Measurements from ENCODE around the gene ANO7.
"Not testable (repeated sequence)": the region's sequence is repeated elsewhere in the genome, so short reads cannot be mapped to it uniquely, and the experiment has no call there.

The ANO7 gene

DNA sequence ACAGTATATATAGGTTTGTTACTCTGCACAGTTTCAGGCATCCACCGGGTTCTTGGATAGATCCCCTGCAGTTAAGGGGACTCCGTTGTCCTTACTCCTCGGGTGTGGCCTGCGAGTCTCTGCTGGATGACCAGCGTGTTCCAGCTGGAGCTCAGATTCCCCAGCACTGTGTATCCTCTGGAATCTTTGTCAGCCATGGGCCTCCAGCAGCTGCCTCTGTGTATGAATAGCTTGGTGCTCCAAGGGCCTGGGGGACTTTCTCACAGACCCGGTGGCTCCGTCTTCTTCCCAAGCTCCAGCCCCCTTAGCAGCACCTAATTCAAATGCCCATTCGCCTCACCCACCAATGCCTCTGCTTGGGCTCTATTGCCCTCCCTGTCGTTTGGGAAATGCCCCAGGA lies 6.3 kb downstream of the ANO7 start:
- no peak overlapping the region for H3K27ac ChIP-seq (ENCODE audit: low read length)
- H3K9me3 ChIP-seq (ENCODE audit: insufficient read depth, low read length) = no peaks in the 10 kb centered on the region
- no peak overlapping the region for H3K9ac ChIP-seq (ENCODE audit: low read length)
- TF ChIP-seq EZH2phosphoT487 (IDR thresholded peaks at IDR 0.05; ENCODE audit: low read depth) (no peak), CTCF (IDR thresholded peaks at IDR 0.05; ENCODE audit: low read depth, low read length) (no peak)
- no peaks in the 10 kb centered on the region for H4K20me1 ChIP-seq (ENCODE audit: insufficient read depth, low read length)
- H3K4me2 ChIP-seq (ENCODE audit: low read length) = no peak overlapping the region
- H3K4me1 ChIP-seq (ENCODE audit: low read length) = no peaks in the 10 kb centered on the region
- H3K27me3 ChIP-seq (ENCODE audit: low read depth, low read length) = no peaks in the 10 kb centered on the region
- H2AFZ ChIP-seq (ENCODE audit: low read depth, low read length) = no peak overlapping the region
- no peak overlapping the region for H3K4me3 ChIP-seq (ENCODE audit: low read length)
- no peaks in the 10 kb centered on the region for H3K36me3 ChIP-seq (replicated peaks; ENCODE audit: low read depth, low read length)
- no peaks in the 10 kb centered on the region for H3K79me2 ChIP-seq (ENCODE audit: low read length)

GRCh38 chr2:241195506-241196130 lies 7.1 kb downstream of the ANO7 start:
- no peak overlapping the region for H3K4me2 ChIP-seq (ENCODE audit: low read length)
- no peaks in the 10 kb centered on the region for H3K36me3 ChIP-seq (replicated peaks; ENCODE audit: low read depth, low read length)
- H2AFZ ChIP-seq (ENCODE audit: low read depth, low read length) = no peak overlapping the region
- no peak overlapping the region for H3K9ac ChIP-seq (ENCODE audit: low read length)
- no peaks in the 10 kb centered on the region for H3K9me3 ChIP-seq (ENCODE audit: insufficient read depth, low read length)
- H3K4me3 ChIP-seq (ENCODE audit: low read length) = no peak overlapping the region
- no peaks in the 10 kb centered on the region for H4K20me1 ChIP-seq (ENCODE audit: insufficient read depth, low read length)
- TF ChIP-seq EZH2phosphoT487 (IDR thresholded peaks at IDR 0.05; ENCODE audit: low read depth) = no peak
- no peak for TF ChIP-seq CTCF (IDR thresholded peaks at IDR 0.05; ENCODE audit: low read depth, low read length)
- no peaks in the 10 kb centered on the region for H3K79me2 ChIP-seq (ENCODE audit: low read length)
- H3K27ac ChIP-seq (ENCODE audit: low read length) = no peak overlapping the region
- no peaks in the 10 kb centered on the region for H3K27me3 ChIP-seq (ENCODE audit: low read depth, low read length)
- no peaks in the 10 kb centered on the region for H3K4me1 ChIP-seq (ENCODE audit: low read length)

DNA sequence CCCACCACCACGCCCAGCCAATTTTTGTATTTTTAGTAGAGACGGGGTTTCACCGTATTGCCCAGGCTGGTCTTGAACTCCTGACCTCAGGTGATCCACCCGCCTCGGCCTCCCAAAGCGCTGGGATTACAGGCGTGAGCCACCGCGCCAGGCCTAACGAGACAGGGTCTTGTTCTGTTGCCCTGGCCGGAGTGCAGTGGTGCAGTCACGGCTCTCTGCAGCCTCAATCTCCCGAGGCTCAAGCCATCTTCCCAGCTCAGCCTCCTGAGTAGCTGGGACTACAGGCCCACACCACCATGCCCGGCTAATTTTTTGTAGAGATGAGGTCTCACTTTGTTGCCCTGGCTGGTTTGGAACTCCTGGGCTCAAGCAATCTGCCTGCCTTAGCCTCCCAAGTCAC lies 8.8 kb downstream of the ANO7 start:
- H3K79me2 ChIP-seq (ENCODE audit: low read length); H3K27me3 ChIP-seq (ENCODE audit: low read depth, low read length); H3K9me3 ChIP-seq (ENCODE audit: insufficient read depth, low read length); H3K9ac ChIP-seq (ENCODE audit: low read length); H3K4me1 ChIP-seq (ENCODE audit: low read length); H3K27ac ChIP-seq (ENCODE audit: low read length); H4K20me1 ChIP-seq (ENCODE audit: insufficient read depth, low read length); H3K4me3 ChIP-seq (ENCODE audit: low read length); H3K4me2 ChIP-seq (ENCODE audit: low read length); H3K36me3 ChIP-seq (replicated peaks; ENCODE audit: low read depth, low read length); H2AFZ ChIP-seq (ENCODE audit: low read depth, low read length): not testable (repeated sequence)

DNA sequence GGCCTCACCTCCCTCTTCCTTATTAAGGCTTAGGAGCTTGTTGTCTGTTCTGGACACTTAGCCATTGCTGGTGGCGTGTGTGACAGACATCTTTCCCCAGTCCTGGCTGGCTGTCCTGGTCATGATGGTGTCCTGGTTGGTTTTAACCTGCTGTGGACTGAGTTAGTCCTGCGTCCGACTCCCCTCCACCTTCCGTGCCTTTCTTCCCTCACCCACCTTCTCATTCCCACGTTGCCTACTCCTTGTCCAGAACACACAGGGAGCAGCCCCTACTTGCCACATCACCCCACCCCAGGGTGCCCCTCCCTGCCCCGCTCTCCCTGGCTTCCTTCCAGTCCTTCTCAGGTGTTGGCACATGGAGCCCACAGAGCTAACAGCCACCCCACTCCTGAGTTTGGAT lies 9.5 kb downstream of the ANO7 start:
- no peaks in the 10 kb centered on the region for H3K4me1 ChIP-seq (ENCODE audit: low read length)
- TF ChIP-seq EZH2phosphoT487 (IDR thresholded peaks at IDR 0.05; ENCODE audit: low read depth) (no peak), CTCF (IDR thresholded peaks at IDR 0.05; ENCODE audit: low read depth, low read length) (no peak)

More for the DNA sequence above, 9.5 kb downstream of the ANO7 start:
- Histone ChIP-seq H3K4me3 (ENCODE audit: low read length) (no peak overlapping the region), H3K79me2 (ENCODE audit: low read length) (no peaks in the 10 kb centered on the region), H4K20me1 (ENCODE audit: insufficient read depth, low read length) (no peaks in the 10 kb centered on the region), H3K9me3 (ENCODE audit: insufficient read depth, low read length) (no peaks in the 10 kb centered on the region), H3K9ac (ENCODE audit: low read length) (no peak overlapping the region), H3K27me3 (ENCODE audit: low read depth, low read length) (no peaks in the 10 kb centered on the region), H3K4me2 (ENCODE audit: low read length) (no peak overlapping the region), H3K36me3 (replicated peaks; ENCODE audit: low read depth, low read length) (no peaks in the 10 kb centered on the region), H2AFZ (ENCODE audit: low read depth, low read length) (no peak overlapping the region), H3K27ac (ENCODE audit: low read length) (no peak overlapping the region)

Measured in OCI-LY3 (cell line).